OCI-LY7 (cell line): ENCODE measurements around the gene RNF213. TPM values are rescaled to one million over a fixed set of nuclear protein-coding genes. Genes with fewer than 3 reads are reported as not detected.

Source experiments
- BruUV-seq: library from RNA; stranded (reverse); fragments of 400-500 nt; replicated peaks from 2 replicates; lab custom pipeline; 2021; lab: Mats Ljungman, UMichigan
- CTCF ChIA-PET: fragments of 300-600 bp; sonication (Branson Sonifier 250); formaldehyde crosslinking; loops from one replicate; lab custom pipeline; 2022; ENCODE audit warnings: antibody characterized with exemption; ENCODE audit not compliant: unreplicated experiment; lab: Charles Lee
- POLR2A ChIA-PET: fragments of 300-600 bp; sonication (Branson Sonifier 250); formaldehyde crosslinking; loops from one replicate; lab custom pipeline; 2022; ENCODE audit warnings: antibody characterized with exemption; lab: Charles Lee
- DNase-seq: peaks from one replicate; pipeline ENCODE4 v3.0.0-alpha.2; 2015; ENCODE audit warnings: low spot score
- H2AFZ ChIP-seq: fragments of 200-600 bp; sonication (generic), shearing (Covaris generic); 2 replicates; pipeline ENCODE4 v1.6.1; 2014; ENCODE audit warnings: mild to moderate bottlenecking, antibody characterized with exemption, low read length, moderate library complexity
- H3K27ac ChIP-seq: fragments of 200-600 bp; sonication (generic); 2 replicates; pipeline ENCODE4 v1.5.1; 2014; ENCODE audit warnings: mixed run types, low read depth, mild to moderate bottlenecking, moderate library complexity, low read length, inconsistent platforms; ENCODE audit not compliant: poor library complexity, severe bottlenecking
- H3K36me3 ChIP-seq: fragments of 200-600 bp; sonication (generic); 2 replicates; pipeline ENCODE4 v1.6.1; 2014; ENCODE audit warnings: mild to moderate bottlenecking, antibody characterized with exemption, low read length, moderate library complexity, mixed read lengths; ENCODE audit not compliant: insufficient read depth
- H3K4me1 ChIP-seq: fragments of 200-600 bp; sonication (generic); 2 replicates; pipeline ENCODE4 v1.5.1; 2014; ENCODE audit warnings: mild to moderate bottlenecking, low read length; ENCODE audit not compliant: insufficient read depth, poor library complexity, severe bottlenecking
- H3K4me2 ChIP-seq: fragments of 200-600 bp; sonication (generic); 2 replicates; pipeline ENCODE4 v1.6.1; 2014; ENCODE audit warnings: mild to moderate bottlenecking, low read length
- H3K4me3 ChIP-seq: fragments of 200-600 bp; sonication (generic); 2 replicates; pipeline ENCODE4 v1.5.1; 2014; ENCODE audit warnings: mild to moderate bottlenecking, low read depth, low read length; ENCODE audit not compliant: poor library complexity, severe bottlenecking
- H3K79me2 ChIP-seq: fragments of 200-600 bp; sonication (generic); 2 replicates; pipeline ENCODE4 v1.6.1; 2016; ENCODE audit warnings: low read depth, mild to moderate bottlenecking, low read length, moderate library complexity, mixed read lengths; ENCODE audit not compliant: insufficient read depth
- H3K9me2 ChIP-seq: fragments of 200-600 bp; sonication (generic); 2 replicates; pipeline ENCODE4 v1.6.1; 2016; ENCODE audit warnings: mild to moderate bottlenecking, low read length, mixed read lengths; ENCODE audit not compliant: insufficient read depth
- H3K9me3 ChIP-seq: fragments of 200-600 bp; sonication (generic); 2 replicates; pipeline ENCODE4 v1.6.1; 2014; ENCODE audit warnings: mild to moderate bottlenecking, mixed run types, low read length, mixed read lengths
- H4K20me1 ChIP-seq: fragments of 200-600 bp; sonication (generic); 2 replicates; pipeline ENCODE4 v1.6.1; 2014; ENCODE audit warnings: mild to moderate bottlenecking, antibody characterized with exemption, low read length, moderate library complexity, mixed read lengths; ENCODE audit not compliant: insufficient read depth
- CTCF ChIP-seq: fragments of 200-600 bp; sonication (generic); conservative IDR thresholded peaks from 2 replicates; pipeline ENCODE4 v1.5.1; 2014; ENCODE audit warnings: mild to moderate bottlenecking, antibody characterized with exemption, low read length, moderate library complexity, mixed read lengths
- EZH2phosphoT487 ChIP-seq: fragments of 200-600 bp; sonication (generic); IDR thresholded peaks from 2 replicates; pipeline ENCODE4 v1.6.1; 2018; ENCODE audit warnings: low read depth, borderline replicate concordance, mild to moderate bottlenecking, mixed run types, antibody characterized with exemption, low read length, moderate library complexity, mixed read lengths
- intact Hi-C: fragments of 100-400 bp; cut with micrococcal nuclease; formaldehyde crosslinking; loops from one replicate; pipeline ENCODE4 v1.10.0; 2022; ENCODE audit not compliant: unreplicated experiment
- total RNA-seq, 2 experiments: library from RNA; depleted of rRNA in 1 of 2; stranded (reverse); fragments of >200 nt in 1 of 2; shearing (Covaris generic) in 1 of 2; gene quantifications; 2 replicates each; pipeline ENCODE4 v1.2.3, GENCODE V29; 2014 to 2022

RNF213 gene
- total RNA-seq, 2 experiments from 2014 or later = 58.8 to 68.6 TPM

- DNase-seq = no peak
- no peaks in the 10 kb centered on the region for H3K79me2 ChIP-seq
Measured at GRCh38 chr17:80228477-80228876, 32.2 kb upstream of the RNF213 start.

GRCh38 chr17:80229011-80229410, 31.6 kb upstream of the RNF213 start:
- Histone ChIP-seq H3K4me3 (no peak overlapping the region), H3K9me2 (no peaks in the 10 kb centered on the region), H3K36me3 (no peaks in the 10 kb centered on the region), H3K27ac (no peak overlapping the region), H3K4me2 (no peak overlapping the region), H2AFZ (no peak overlapping the region), H3K4me1 (no peaks in the 10 kb centered on the region), H3K79me2 (no peaks in the 10 kb centered on the region), H3K9me3 (peaks cover 17% of the 10 kb centered on the region; the same call in 1 of the 2 replicates), H4K20me1 (no peaks in the 10 kb centered on the region)
- TF ChIP-seq EZH2phosphoT487 (no peak), CTCF (no peak)
- ChIA-PET POLR2A (interaction anchor here (0.6 to 1.0 kb wide), 2 partner anchors 37 to 167 kb away, joined by 3 read pairs; no protein-coding TSS in a partner anchor), CTCF (no interaction called here)
- BruUV-seq = no TSS peak
- intact Hi-C loops = no loop called here
- no peak for DNase-seq

More at GRCh38 chr17:80228477-80228876, 32.2 kb upstream of the RNF213 start:
- intact Hi-C loops = no loop called here
- Histone ChIP-seq H3K9me2 (no peaks in the 10 kb centered on the region), H3K27ac (no peak overlapping the region), H3K4me3 (no peak overlapping the region), H2AFZ (no peak overlapping the region), H3K4me1 (no peaks in the 10 kb centered on the region), H3K9me3 (peaks cover 14% of the 10 kb centered on the region; the same call in 1 of the 2 replicates), H4K20me1 (no peaks in the 10 kb centered on the region), H3K36me3 (no peaks in the 10 kb centered on the region), H3K4me2 (no peak overlapping the region)
- CTCF ChIA-PET = no interaction called here
- POLR2A ChIA-PET = no interaction called here
- TF ChIP-seq EZH2phosphoT487 (no peak), CTCF (no peak)
- no TSS peak for BruUV-seq

- H3K27ac ChIP-seq = no peak overlapping the region
- no TSS peak for BruUV-seq
Measured at GRCh38 chr17:80232438-80232837, 28.2 kb upstream of the RNF213 start.

More at GRCh38 chr17:80232438-80232837, 28.2 kb upstream of the RNF213 start:
- Histone ChIP-seq H3K79me2 (no peaks in the 10 kb centered on the region), H3K9me3 (peaks cover 24% of the 10 kb centered on the region), H3K36me3 (no peaks in the 10 kb centered on the region), H3K4me3 (no peak overlapping the region), H3K4me2 (no peak overlapping the region), H3K4me1 (no peaks in the 10 kb centered on the region), H3K9me2 (no peaks in the 10 kb centered on the region), H2AFZ (no peak overlapping the region), H4K20me1 (no peaks in the 10 kb centered on the region)
- POLR2A ChIA-PET = interaction anchor here (0.5 to 1.4 kb wide), 3 partner anchors 92 to 1749 kb away, joined by 3 to 4 read pairs (median 4); no protein-coding TSS in a partner anchor
- TF ChIP-seq CTCF (no peak), EZH2phosphoT487 (no peak)
- CTCF ChIA-PET = no interaction called here
- no peak for DNase-seq
- intact Hi-C loops = no loop called here
